Measurements from ENCODE around the gene ITK. TPM values are rescaled to one million over a fixed set of nuclear protein-coding genes. Genes with fewer than 3 reads are reported as not detected.

The ITK gene
- total RNA-seq, 4 donors from 2014 or later, result 2.0 to 17.2 (median 5.3) TPM

GRCh38 chr5:157270771-157271170, 90.1 kb downstream of the ITK start:
- DNase-seq (ENCODE audit: low spot score) (no peak), ATAC-seq (ENCODE audit: low FRiP score) (no peak)

GRCh38 chr5:157271740-157272271, 91.2 kb downstream of the ITK start:
- ATAC-seq (ENCODE audit: low FRiP score), result no peak
- TF ChIP-seq CTCF (IDR thresholded peaks at IDR 0.05), result no peak
- DNase-seq (ENCODE audit: low spot score), result no peak

More at GRCh38 chr5:157270771-157271170, 90.1 kb downstream of the ITK start:
- no peak for TF ChIP-seq CTCF (IDR thresholded peaks at IDR 0.05)

GRCh38 chr5:157273131-157273556, 92.5 kb downstream of the ITK start:
- ATAC-seq (ENCODE audit: low FRiP score) (no peak), DNase-seq (ENCODE audit: low spot score) (no peak)
- no peak for TF ChIP-seq CTCF (IDR thresholded peaks at IDR 0.05)

GRCh38 chr5:157275403-157275802, 94.8 kb downstream of the ITK start:
- DNase-seq (ENCODE audit: low spot score), result no peak
- no peak for ATAC-seq (ENCODE audit: low FRiP score)
- no peak for TF ChIP-seq CTCF (IDR thresholded peaks at IDR 0.05)

- no peak for TF ChIP-seq CTCF (IDR thresholded peaks at IDR 0.05)
- DNase-seq (ENCODE audit: low spot score), result no peak
- no peak for ATAC-seq (ENCODE audit: low FRiP score)
These were observed 97.8 kb downstream of the ITK start for GRCh38 chr5:157278319-157279037.

GRCh38 chr5:157279605-157280239, 99.1 kb downstream of the ITK start:
- no peak for TF ChIP-seq CTCF (IDR thresholded peaks at IDR 0.05)
- ATAC-seq (ENCODE audit: low FRiP score) (no peak), DNase-seq (ENCODE audit: low spot score) (no peak)
